GM20000 (cell line): Measurements from ENCODE around the gene UQCRC2.
"Not testable (repeated sequence)": the region's sequence is repeated elsewhere in the genome, so short reads cannot be mapped to it uniquely, and the experiment has no call there.

ENCODE experiments used
- DNase-seq: peaks from one replicate; pipeline ENCODE4 v3.0.0; 2012; ENCODE audit warnings: low spot score
- CTCF ChIP-seq: IDR thresholded peaks from 2 replicates; pipeline ENCODE4 v1.5.1; 2012; ENCODE audit warnings: mild to moderate bottlenecking, control low read depth; ENCODE audit errors: extremely low read depth, missing control alignments

Gene UQCRC2

GRCh38 chr16:21994856-21995465 lies 41.8 kb downstream of the UQCRC2 start:
- no peak for DNase-seq
- no peak for TF ChIP-seq CTCF

GRCh38 chr16:21996923-21997696 lies 43.9 kb downstream of the UQCRC2 start:
- DNase-seq = no peak
- TF ChIP-seq CTCF = no peak

GRCh38 chr16:21997697-21998480 lies 44.7 kb downstream of the UQCRC2 start:
- no peak for DNase-seq
- no peak for TF ChIP-seq CTCF

GRCh38 chr16:22001591-22001990 lies 48.4 kb downstream of the UQCRC2 start:
- no peak for DNase-seq
- no peak for TF ChIP-seq CTCF

- not testable (repeated sequence) for DNase-seq
Measured at GRCh38 chr16:22002047-22002446, 48.9 kb downstream of the UQCRC2 start.

GRCh38 chr16:22003195-22003594 lies 50.0 kb downstream of the UQCRC2 start:
- no peak for TF ChIP-seq CTCF
- no peak for DNase-seq

- TF ChIP-seq CTCF = no peak
- no peak for DNase-seq
Measured at GRCh38 chr16:22004341-22004740, 51.2 kb downstream of the UQCRC2 start.
